HG02981 (cell line): ENCODE measurements around the gene PDE5A.

Source experiments
- ATAC-seq: cut with Tn5 transposase; IDR thresholded peaks from one replicate; pipeline ENCODE4 v1.9.1; 2021; ENCODE audit warnings: mild to moderate bottlenecking, moderate library complexity; ENCODE audit not compliant: unreplicated experiment

PDE5A gene

DNA sequence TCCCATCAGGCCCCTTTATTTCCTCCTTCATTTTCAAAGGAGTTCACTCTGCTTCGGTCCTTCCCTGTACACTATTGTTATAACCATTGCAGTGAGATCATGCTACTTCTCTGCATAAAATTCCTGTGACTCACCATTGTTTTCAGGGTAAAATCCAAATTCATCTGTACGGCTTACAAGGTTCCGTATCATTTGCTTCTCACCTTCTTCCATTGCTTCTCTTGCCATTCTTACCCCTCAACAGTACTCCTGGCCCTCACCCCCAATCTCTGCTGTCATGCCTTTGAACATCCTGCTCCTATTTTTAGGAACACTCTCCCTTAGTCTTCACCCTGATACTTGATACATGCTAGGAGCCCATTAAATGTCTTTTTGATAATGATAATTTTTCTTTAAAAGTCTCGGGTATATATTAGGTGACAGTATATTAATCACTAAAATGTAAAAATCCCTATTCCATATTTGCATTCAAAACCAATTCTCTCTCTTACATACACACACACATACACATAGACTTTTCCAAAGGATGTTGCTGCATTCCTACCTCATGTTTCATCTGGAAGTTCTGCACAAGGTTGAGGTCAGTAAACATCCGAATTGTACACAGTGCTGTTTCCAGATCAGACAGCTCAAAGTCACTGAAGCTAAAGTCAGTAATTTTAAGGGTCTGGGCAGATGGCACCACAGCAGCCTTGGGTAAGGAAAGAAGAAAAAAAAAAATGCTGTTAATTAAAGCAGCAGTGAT lies 103.4 kb downstream of the PDE5A start:
- ATAC-seq, result no peak

DNA sequence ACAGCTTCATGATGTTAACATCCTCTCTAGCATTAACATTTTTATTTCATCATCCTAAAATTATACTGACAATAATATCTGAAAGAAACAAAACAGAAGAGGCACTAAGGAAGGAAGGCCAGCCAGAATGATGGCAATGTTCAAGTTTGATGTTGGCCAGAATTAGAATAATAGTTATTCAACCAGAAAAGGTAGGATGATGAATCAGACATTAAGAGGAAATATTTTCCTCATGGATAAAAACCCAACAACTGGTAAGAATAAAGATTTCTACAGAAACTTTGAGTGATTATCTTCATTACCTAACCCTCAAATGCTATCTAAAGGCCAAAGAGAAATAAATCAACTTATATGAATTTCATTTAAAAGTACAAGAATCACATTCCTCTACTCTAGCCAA lies 105.2 kb downstream of the PDE5A start:
- ATAC-seq, result no peak

DNA sequence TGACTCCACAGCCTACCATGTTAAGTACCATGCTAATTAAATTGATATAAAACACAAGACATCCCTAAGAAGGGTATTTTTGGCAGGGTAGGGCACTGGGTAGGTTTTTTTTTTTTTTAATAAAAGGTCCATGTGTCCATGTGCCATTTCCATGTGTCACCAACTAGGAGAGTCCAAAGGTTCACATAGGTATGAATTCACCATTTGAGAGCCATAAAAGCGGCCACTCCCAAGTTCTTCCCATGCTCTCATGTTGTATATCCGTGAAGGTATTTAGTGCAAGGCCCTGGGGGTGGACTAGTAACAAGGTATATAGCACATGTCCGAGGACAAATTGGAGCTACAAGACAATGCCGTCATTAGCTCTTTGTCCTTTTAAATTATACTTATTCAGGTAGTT lies 107.3 kb downstream of the PDE5A start:
- no peak for ATAC-seq

GRCh38 chr4:119518915-119519410 lies 109.6 kb downstream of the PDE5A start:
- no peak for ATAC-seq

DNA sequence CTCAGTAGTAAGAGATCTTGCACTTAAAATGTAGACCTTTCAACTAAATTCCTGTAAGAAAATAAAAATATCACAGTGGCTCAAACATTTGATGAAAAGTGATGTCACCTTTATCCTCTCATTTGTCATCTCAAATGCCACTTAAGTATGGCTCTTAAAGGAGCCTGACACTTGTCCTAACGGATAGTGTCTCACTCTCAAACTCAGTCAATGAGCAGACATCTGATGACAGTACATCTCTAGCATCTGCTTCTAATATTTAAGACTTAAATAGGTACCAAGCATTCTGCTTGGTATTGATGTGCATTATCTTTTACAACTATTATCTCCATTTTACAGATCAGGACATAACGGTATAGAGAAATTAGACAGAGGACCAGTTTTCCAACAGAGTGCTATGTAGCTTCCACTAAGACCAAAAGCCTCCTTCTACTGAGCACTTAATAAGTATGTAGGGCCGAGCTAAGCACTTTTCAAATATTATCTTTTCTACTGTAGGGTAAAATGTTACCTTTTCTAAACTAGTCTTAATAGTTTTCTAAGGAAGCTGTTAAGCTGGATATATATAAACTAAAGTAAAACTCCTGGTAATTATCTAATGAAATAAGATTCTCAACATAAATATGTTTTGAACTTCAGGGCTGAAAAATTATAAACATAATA lies 110.2 kb downstream of the PDE5A start:
- no peak for ATAC-seq

GRCh38 chr4:119517361-119518229 lies 111.0 kb downstream of the PDE5A start:
- ATAC-seq, result no peak

- no peak for ATAC-seq
Observed at GRCh38 chr4:119512398-119512797, 116.2 kb downstream of the PDE5A start.

DNA sequence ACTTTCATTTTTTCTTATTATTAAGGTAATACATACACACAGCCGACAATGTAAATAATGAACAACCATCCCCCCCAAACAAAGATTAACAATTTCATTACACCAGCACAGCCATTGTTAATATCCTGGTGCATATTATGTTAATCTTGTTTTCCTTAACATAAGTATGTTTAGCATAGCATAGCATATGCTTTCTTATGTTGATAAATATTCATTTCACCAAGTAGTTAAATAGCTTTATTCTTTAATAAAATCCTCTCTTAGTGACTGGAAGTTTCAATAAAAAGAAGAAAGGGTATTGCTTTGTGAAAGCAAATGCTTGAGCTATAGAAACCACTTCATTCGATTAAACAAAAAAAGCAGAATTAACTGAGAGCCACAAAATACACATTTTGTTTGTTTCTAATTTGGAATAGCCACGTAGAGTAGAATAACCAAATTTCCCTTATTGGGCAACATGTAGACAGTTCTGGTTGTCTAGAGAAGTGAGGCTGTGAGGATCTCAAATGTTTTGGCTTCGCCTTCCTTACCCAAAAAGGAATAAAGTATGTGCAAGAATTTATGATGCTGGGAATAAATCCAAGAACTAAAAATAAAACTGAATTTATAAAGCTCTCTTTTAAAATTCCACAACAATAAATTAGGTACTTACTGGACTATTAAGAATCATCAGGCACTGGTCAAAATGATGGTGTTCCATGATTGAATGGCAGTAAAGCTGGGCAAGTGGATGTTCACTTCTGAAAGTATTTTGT lies 118.0 kb downstream of the PDE5A start:
- no peak for ATAC-seq

DNA sequence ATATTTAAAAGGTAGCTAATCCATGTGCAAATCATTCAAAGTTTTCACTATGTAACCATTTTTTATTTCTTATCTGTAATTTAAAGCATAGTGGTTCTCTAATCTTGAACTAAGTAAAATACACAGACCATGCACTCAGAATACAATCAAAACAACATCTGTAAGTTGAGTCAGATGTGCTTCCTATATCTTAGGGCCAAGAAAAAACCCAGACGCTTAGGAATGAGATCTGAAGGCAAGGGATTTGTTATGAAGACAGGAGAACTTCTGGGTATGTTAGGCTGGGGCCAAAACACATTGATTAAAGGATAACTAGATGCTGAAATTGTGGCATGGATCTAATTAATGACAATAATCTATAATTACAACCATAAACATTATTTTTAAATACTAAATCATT lies 120.3 kb downstream of the PDE5A start:
- no peak for ATAC-seq

- no peak for ATAC-seq
Observed at GRCh38 chr4:119506806-119507205, 121.8 kb downstream of the PDE5A start.

- no peak for ATAC-seq
Observed at GRCh38 chr4:119504616-119505015, 124.0 kb downstream of the PDE5A start.

- ATAC-seq, result no peak
Observed at GRCh38 chr4:119501740-119502139, 126.9 kb downstream of the PDE5A start.

DNA sequence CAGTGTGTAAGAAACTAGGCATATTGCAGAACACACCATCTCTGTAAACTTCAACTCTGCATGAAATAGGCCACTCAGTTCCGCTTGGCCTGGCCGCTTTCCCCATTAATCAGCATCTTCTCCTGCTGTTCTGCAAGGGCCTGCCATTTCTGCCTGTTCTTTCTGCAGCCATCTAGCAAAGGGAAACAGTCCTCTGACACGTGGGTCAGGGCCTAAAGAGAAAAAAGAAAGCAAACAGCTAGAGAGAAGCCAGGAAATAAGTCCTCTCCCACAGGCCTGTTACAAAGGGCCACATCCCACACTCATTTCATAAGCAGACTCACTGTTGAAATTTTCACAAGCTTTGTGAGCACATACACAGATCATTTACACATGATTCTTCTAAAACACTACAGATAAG lies 130.1 kb downstream of the PDE5A start:
- no peak for ATAC-seq

DNA sequence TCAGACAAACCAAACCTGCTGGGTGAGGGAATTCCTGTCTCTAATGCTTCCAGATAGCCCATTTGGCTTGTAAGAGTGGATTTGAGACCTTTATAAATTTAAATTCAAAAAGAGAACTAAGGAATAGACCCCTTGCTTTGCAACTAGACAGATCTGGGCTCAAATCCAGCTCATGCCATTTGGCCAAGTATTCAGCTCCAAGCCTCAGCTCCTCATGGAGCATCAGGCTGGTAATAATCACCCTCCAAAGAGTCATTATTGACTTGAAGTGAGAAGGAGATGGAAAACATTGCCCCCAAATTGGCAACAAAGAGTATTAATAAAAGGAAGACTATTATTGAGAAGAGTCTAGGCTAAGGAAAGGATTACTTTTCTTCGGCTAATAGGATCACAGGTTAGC lies 134.7 kb downstream of the PDE5A start:
- no peak for ATAC-seq

- no peak for ATAC-seq
Observed at GRCh38 chr4:119493419-119493818, 135.2 kb downstream of the PDE5A start.

DNA sequence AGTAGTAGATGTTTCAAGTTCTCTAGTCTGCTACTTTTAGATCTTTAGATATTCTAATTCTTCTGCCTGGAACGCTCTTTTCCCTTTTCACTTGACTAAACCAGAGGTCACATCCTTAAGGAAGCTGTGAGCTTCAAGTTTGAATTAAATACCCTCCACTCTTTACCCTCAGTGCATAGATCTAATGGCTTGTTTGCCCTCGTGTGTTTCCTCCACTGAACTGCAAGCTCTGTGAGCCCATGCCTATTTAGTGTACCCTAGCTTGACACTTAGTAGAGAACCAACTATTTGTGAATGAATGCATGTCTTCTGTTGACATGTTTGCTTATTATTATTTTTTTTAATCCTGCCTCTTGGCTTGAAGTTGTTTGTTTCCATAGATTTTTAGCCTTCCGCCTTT lies 138.3 kb downstream of the PDE5A start:
- ATAC-seq, result peak; percentile 57

DNA sequence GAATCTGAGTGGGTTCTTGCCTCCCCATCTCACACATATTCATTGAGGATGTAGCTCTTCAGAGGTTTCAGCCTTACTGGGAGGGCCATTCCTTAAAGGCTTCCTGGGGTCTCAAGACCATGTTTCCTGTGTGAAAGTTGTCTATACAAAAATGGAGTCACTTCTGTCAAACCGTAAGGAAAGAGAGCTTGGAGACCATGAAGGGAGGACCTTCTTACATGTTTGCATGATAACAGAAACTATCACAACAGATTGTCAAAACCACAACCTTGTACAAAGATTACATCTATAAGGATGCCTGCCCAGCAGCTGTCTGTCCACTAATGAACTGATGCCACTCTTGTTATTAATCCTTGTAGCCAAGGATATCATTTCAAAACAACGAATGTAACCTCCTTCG lies 139.3 kb downstream of the PDE5A start:
- no peak for ATAC-seq

- no peak for ATAC-seq
Observed at GRCh38 chr4:119480331-119480730, 148.3 kb downstream of the PDE5A start.

GRCh38 chr4:119479835-119480234 lies 148.8 kb downstream of the PDE5A start:
- ATAC-seq, result no peak

- ATAC-seq, result no peak
Observed at GRCh38 chr4:119479180-119479808, 149.3 kb downstream of the PDE5A start.
